Activated T-cell treated with anti-CD3 and anti-CD28 coated beads, Interleukin-2, amount 50 U/mL, for 24 hours (primary cell): Measurements from ENCODE around the gene BTBD9.

Experiments used
- DNase-seq: peaks from one replicate; pipeline ENCODE4 v3.0.0-alpha.2; 2020
- H3K27ac Mint-ChIP-seq: 2 replicates; pipeline ENCODE4 v1.8.0; 2020; ENCODE audit warnings: mild to moderate bottlenecking, mixed read lengths
- H3K27me3 Mint-ChIP-seq: 2 replicates; pipeline ENCODE4 v1.8.0; 2020; ENCODE audit warnings: mixed read lengths
- H3K36me3 Mint-ChIP-seq: 2 replicates; pipeline ENCODE4 v1.8.0; 2020; ENCODE audit warnings: low read depth, mixed read lengths
- H3K4me1 Mint-ChIP-seq: 2 replicates; pipeline ENCODE4 v1.8.0; 2020; ENCODE audit warnings: low read depth, mixed read lengths
- H3K4me3 Mint-ChIP-seq: 2 replicates; pipeline ENCODE4 v1.8.0; 2020; ENCODE audit warnings: mild to moderate bottlenecking, moderate library complexity, mixed read lengths
- H3K9me3 Mint-ChIP-seq: 2 replicates; pipeline ENCODE4 v1.8.0; 2020; ENCODE audit warnings: mixed read lengths

The BTBD9 gene

GRCh38 chr6:38236631-38237030 is 403.1 kb downstream of the BTBD9 start:
- H3K27me3 Mint-ChIP-seq = no peaks in the 10 kb centered on the region
- peaks cover 3% of the 10 kb centered on the region for H3K4me1 Mint-ChIP-seq
- H3K36me3 Mint-ChIP-seq = peaks cover 4% of the 10 kb centered on the region
- H3K27ac Mint-ChIP-seq = no peak overlapping the region
- no peak for DNase-seq
- H3K4me3 Mint-ChIP-seq = no peak overlapping the region
- no peaks in the 10 kb centered on the region for H3K9me3 Mint-ChIP-seq

- no peaks in the 10 kb centered on the region for H3K9me3 Mint-ChIP-seq
- peaks cover 3% of the 10 kb centered on the region for H3K4me1 Mint-ChIP-seq
- no peak overlapping the region for H3K4me3 Mint-ChIP-seq
- no peak for DNase-seq
- H3K27ac Mint-ChIP-seq = no peak overlapping the region
- H3K27me3 Mint-ChIP-seq = no peaks in the 10 kb centered on the region
- H3K36me3 Mint-ChIP-seq = peaks cover 3% of the 10 kb centered on the region
These were observed 404.6 kb downstream of the BTBD9 start for GRCh38 chr6:38234934-38235682.

- no peak overlapping the region for H3K27ac Mint-ChIP-seq
- peaks cover 3% of the 10 kb centered on the region for H3K36me3 Mint-ChIP-seq
- no peak for DNase-seq
- no peak overlapping the region for H3K4me3 Mint-ChIP-seq
- H3K27me3 Mint-ChIP-seq = no peaks in the 10 kb centered on the region
- H3K9me3 Mint-ChIP-seq = no peaks in the 10 kb centered on the region
- H3K4me1 Mint-ChIP-seq = no peaks in the 10 kb centered on the region
These were observed 405.6 kb downstream of the BTBD9 start for GRCh38 chr6:38234141-38234540.

- H3K36me3 Mint-ChIP-seq = peaks cover 3% of the 10 kb centered on the region
These were observed 406.5 kb downstream of the BTBD9 start for GRCh38 chr6:38233161-38233791.

GRCh38 chr6:38225766-38226165 is 414.0 kb downstream of the BTBD9 start:
- DNase-seq = no peak
- H3K27me3 Mint-ChIP-seq = no peaks in the 10 kb centered on the region
- H3K36me3 Mint-ChIP-seq = peaks cover 3% of the 10 kb centered on the region
- no peak overlapping the region for H3K4me3 Mint-ChIP-seq
- no peak overlapping the region for H3K27ac Mint-ChIP-seq
- H3K9me3 Mint-ChIP-seq = no peaks in the 10 kb centered on the region
- H3K4me1 Mint-ChIP-seq = no peaks in the 10 kb centered on the region

More at GRCh38 chr6:38233161-38233791, 406.5 kb downstream of the BTBD9 start:
- no peaks in the 10 kb centered on the region for H3K27me3 Mint-ChIP-seq
- no peak overlapping the region for H3K27ac Mint-ChIP-seq
- H3K4me3 Mint-ChIP-seq = no peak overlapping the region
- no peaks in the 10 kb centered on the region for H3K4me1 Mint-ChIP-seq
- no peaks in the 10 kb centered on the region for H3K9me3 Mint-ChIP-seq
- no peak for DNase-seq

GRCh38 chr6:38221251-38221650 is 418.5 kb downstream of the BTBD9 start:
- no peaks in the 10 kb centered on the region for H3K27me3 Mint-ChIP-seq
- peaks cover 3% of the 10 kb centered on the region for H3K36me3 Mint-ChIP-seq
- H3K4me3 Mint-ChIP-seq = no peak overlapping the region
- DNase-seq = no peak
- no peaks in the 10 kb centered on the region for H3K9me3 Mint-ChIP-seq
- H3K27ac Mint-ChIP-seq = no peak overlapping the region
- peaks cover 2% of the 10 kb centered on the region for H3K4me1 Mint-ChIP-seq

GRCh38 chr6:38220069-38220723 is 419.5 kb downstream of the BTBD9 start:
- H3K36me3 Mint-ChIP-seq = peaks cover 3% of the 10 kb centered on the region
- no peaks in the 10 kb centered on the region for H3K27me3 Mint-ChIP-seq
- no peaks in the 10 kb centered on the region for H3K9me3 Mint-ChIP-seq
- H3K4me3 Mint-ChIP-seq = no peak overlapping the region
- no peak overlapping the region for H3K27ac Mint-ChIP-seq
- H3K4me1 Mint-ChIP-seq = peaks cover 7% of the 10 kb centered on the region
- DNase-seq = no peak

GRCh38 chr6:38218235-38218634 is 421.5 kb downstream of the BTBD9 start:
- no peak overlapping the region for H3K4me3 Mint-ChIP-seq
- H3K36me3 Mint-ChIP-seq = peaks cover 2% of the 10 kb centered on the region
- H3K27me3 Mint-ChIP-seq = no peaks in the 10 kb centered on the region
- no peaks in the 10 kb centered on the region for H3K9me3 Mint-ChIP-seq
- peaks cover 7% of the 10 kb centered on the region for H3K4me1 Mint-ChIP-seq
- DNase-seq = no peak
- no peak overlapping the region for H3K27ac Mint-ChIP-seq

GRCh38 chr6:38216451-38216850 is 423.3 kb downstream of the BTBD9 start:
- H3K36me3 Mint-ChIP-seq = no peaks in the 10 kb centered on the region
- peaks cover 7% of the 10 kb centered on the region for H3K4me1 Mint-ChIP-seq
- no peaks in the 10 kb centered on the region for H3K9me3 Mint-ChIP-seq
- H3K4me3 Mint-ChIP-seq = no peak overlapping the region
- H3K27ac Mint-ChIP-seq = no peak overlapping the region
- H3K27me3 Mint-ChIP-seq = no peaks in the 10 kb centered on the region
- DNase-seq = no peak

GRCh38 chr6:38215651-38216311 is 423.9 kb downstream of the BTBD9 start:
- DNase-seq = no peak
- Mint-ChIP-seq H3K27me3 (no peaks in the 10 kb centered on the region), H3K4me3 (no peak overlapping the region), H3K9me3 (no peaks in the 10 kb centered on the region), H3K27ac (no peak overlapping the region), H3K36me3 (no peaks in the 10 kb centered on the region), H3K4me1 (peaks cover 7% of the 10 kb centered on the region)

GRCh38 chr6:38215225-38215624 is 424.5 kb downstream of the BTBD9 start:
- Mint-ChIP-seq H3K9me3 (no peaks in the 10 kb centered on the region), H3K36me3 (no peaks in the 10 kb centered on the region), H3K4me1 (peaks cover 8% of the 10 kb centered on the region), H3K27ac (no peak overlapping the region), H3K27me3 (no peaks in the 10 kb centered on the region), H3K4me3 (no peak overlapping the region)
- DNase-seq = no peak

GRCh38 chr6:38214159-38214558 is 425.6 kb downstream of the BTBD9 start:
- no peak overlapping the region for H3K4me3 Mint-ChIP-seq

GRCh38 chr6:38213251-38213658 is 426.5 kb downstream of the BTBD9 start:
- Mint-ChIP-seq H3K4me3 (no peak overlapping the region), H3K36me3 (no peaks in the 10 kb centered on the region), H3K4me1 (peaks cover 17% of the 10 kb centered on the region), H3K27ac (no peak overlapping the region), H3K9me3 (no peaks in the 10 kb centered on the region), H3K27me3 (no peaks in the 10 kb centered on the region)
- DNase-seq = no peak

More at GRCh38 chr6:38214159-38214558, 425.6 kb downstream of the BTBD9 start:
- H3K36me3 Mint-ChIP-seq = no peaks in the 10 kb centered on the region
- H3K27me3 Mint-ChIP-seq = no peaks in the 10 kb centered on the region
- DNase-seq = no peak
- no peaks in the 10 kb centered on the region for H3K9me3 Mint-ChIP-seq
- H3K4me1 Mint-ChIP-seq = peaks cover 15% of the 10 kb centered on the region
- H3K27ac Mint-ChIP-seq = no peak overlapping the region

GRCh38 chr6:38212579-38212978 is 427.1 kb downstream of the BTBD9 start:
- Mint-ChIP-seq H3K27ac (no peak overlapping the region), H3K4me3 (no peak overlapping the region), H3K27me3 (no peaks in the 10 kb centered on the region), H3K9me3 (no peaks in the 10 kb centered on the region), H3K36me3 (no peaks in the 10 kb centered on the region), H3K4me1 (peaks cover 17% of the 10 kb centered on the region)
- DNase-seq = no peak
